K562 (cell line): ENCODE measurements around the gene GLUL. TPM values are rescaled to one million over a fixed set of nuclear protein-coding genes. Genes with fewer than 3 reads are reported as not detected.

Experiments
- ATAC-seq: fragments of 200-7000 bp; cut with Tn5 transposase; 3 replicates; pipeline ENCODE4 v1.9.1; 2020; ENCODE audit warnings: moderate library complexity
- BruUV-seq: library from RNA; stranded (reverse); fragments of 400-500 nt; replicated peaks from 2 replicates; lab custom pipeline; 2021; lab: Mats Ljungman, UMichigan
- CTCF ChIA-PET: fragments of 300-600 bp; formaldehyde crosslinking; extraction: SDS; loops from one replicate; lab custom pipeline; 2021; ENCODE audit warnings: low intra/inter-chr PET ratio; lab: Yijun Ruan, JAX
- POLR2A ChIA-PET: fragments of 300-600, 350-650 bp; sonication (Branson Sonifier 250); formaldehyde crosslinking; extraction: SDS; loops from one replicate; lab custom pipeline; 2021; ENCODE audit warnings: antibody characterized with exemption, inconsistent platforms; lab: Yijun Ruan, JAX
- DNase-seq, 4 experiments: peaks; one replicate each; pipeline versions ENCODE4 v3.0.0 to v3.0.0-alpha.2; 2011 to 2018; ENCODE audit warnings: low spot score in 3 of 4, mixed read lengths in 3 of 4; ENCODE audit errors: extremely low read depth in 1 of 4
- FAIRE-seq: peaks from 2 replicates; lab custom pipeline; 2011; peaks lifted over from hg19 to GRCh38; lab: Jason Lieb, UNC
- H2AFZ ChIP-seq: 2 replicates; pipeline ENCODE4 v1.6.0; 2011; ENCODE audit warnings: low read depth, low read length, control low read depth, inconsistent platforms
- H3K27ac ChIP-seq: fragments of 200-600 bp; 3 replicates; pipeline ENCODE4 v1.8.0; 2011; ENCODE audit warnings: low read depth, mild to moderate bottlenecking, control low read depth, inconsistent platforms, low read length, moderate library complexity, mixed read lengths; ENCODE audit errors: extremely low read depth
- H3K27me3 ChIP-seq, 2 experiments: fragments of 300-600 bp in 1 of 2; 2 replicates in 1 of 2; 3 replicates in 1 of 2; pipeline versions ENCODE4 v1.6.0 to v1.8.0; 2011; ENCODE audit warnings: inconsistent platforms in 2 of 2, low read length in 2 of 2, mild to moderate bottlenecking in 1 of 2, mixed read lengths in 1 of 2, moderate library complexity in 1 of 2; ENCODE audit not compliant: control insufficient read depth in 2 of 2, insufficient read depth in 2 of 2
- H3K36me3 ChIP-seq: fragments of 300-600 bp; 3 replicates; pipeline ENCODE4 v1.8.0; 2011; ENCODE audit warnings: mild to moderate bottlenecking, low read length, inconsistent platforms; ENCODE audit not compliant: control insufficient read depth, insufficient read depth
- H3K4me1 ChIP-seq, 2 experiments: fragments of 200-600 bp in 1 of 2; replicated peaks in 1 of 2; 2 replicates in 1 of 2; 3 replicates in 1 of 2; pipeline versions ENCODE4 v1.5.1 to v1.8.0; 2011; ENCODE audit warnings: inconsistent platforms in 2 of 2, low read length in 2 of 2, mild to moderate bottlenecking in 1 of 2, mixed read lengths in 1 of 2, moderate library complexity in 1 of 2; ENCODE audit not compliant: control insufficient read depth in 2 of 2, insufficient read depth in 2 of 2
- H3K4me2 ChIP-seq: 2 replicates; pipeline ENCODE4 v1.6.1; 2011; ENCODE audit warnings: low read length, control low read depth, inconsistent platforms, mixed read lengths; ENCODE audit not compliant: insufficient read depth
- H3K4me3 ChIP-seq: fragments of 200-600 bp; sonication (generic), shearing (Covaris generic); 2 replicates; pipeline ENCODE4 v1.5.1; 2016; ENCODE audit warnings: control low read depth, inconsistent platforms
- H3K79me2 ChIP-seq: fragments of 200-600 bp; 3 replicates; pipeline ENCODE4 v1.8.0; 2011; ENCODE audit warnings: low read length, inconsistent platforms; ENCODE audit not compliant: control insufficient read depth, insufficient read depth
- H3K9ac ChIP-seq, 2 experiments: 2 replicates each; pipeline versions ENCODE4 v1.6.0 to v1.6.1; 2011; ENCODE audit warnings: low read depth in 2 of 2, low read length in 2 of 2, control low read depth in 1 of 2, inconsistent platforms in 1 of 2, mild to moderate bottlenecking in 1 of 2, mixed read lengths in 1 of 2; ENCODE audit not compliant: insufficient read depth in 1 of 2
- H3K9me1 ChIP-seq: one replicate; pipeline ENCODE4 v1.6.0; 2011; ENCODE audit warnings: inconsistent platforms, mild to moderate bottlenecking, low read length, moderate library complexity; ENCODE audit not compliant: control insufficient read depth, insufficient read depth
- H3K9me3 ChIP-seq: replicated peaks from 2 replicates; pipeline ENCODE4 v1.5.1; 2011; ENCODE audit warnings: low read depth, low read length, inconsistent platforms; ENCODE audit not compliant: control insufficient read depth, insufficient read depth
- H4K20me1 ChIP-seq: replicated peaks from 2 replicates; pipeline ENCODE4 v1.6.1; 2011; ENCODE audit warnings: low read length, inconsistent platforms, mixed read lengths; ENCODE audit not compliant: control insufficient read depth, insufficient read depth
- CEBPG ChIP-seq, 3 experiments: fragments of 200-800 bp in 1 of 3; sonication (Bioruptor generic) in 1 of 3; sonication (generic) in 1 of 3; formaldehyde crosslinking in 1 of 3; IDR thresholded peaks in 2 of 3; conservative IDR thresholded peaks in 1 of 3; 2 replicates each; pipeline versions ENCODE4 v1.6.1 to v1.8.0; 2016 to 2022; ENCODE audit warnings: missing compliant biosample characterization in 2 of 3, missing genetic modification characterization in 2 of 3, mild to moderate bottlenecking in 1 of 3, missing genetic modification reagents in 1 of 3
- RUNX1 ChIP-seq: sonication (generic); IDR thresholded peaks from 2 replicates; pipeline ENCODE4 v1.6.1; 2016; ENCODE audit warnings: antibody characterized with exemption, low read depth
- SPI1 ChIP-seq: IDR thresholded peaks from 2 replicates; pipeline ENCODE4 v1.6.1; 2011; ENCODE audit warnings: low read depth, low read length, control low read depth, borderline replicate concordance
- ZNF512 ChIP-seq: IDR thresholded peaks from 2 replicates; pipeline ENCODE4 v1.6.1; 2016; ENCODE audit warnings: missing genetic modification characterization, missing compliant biosample characterization
- WGBS: fragments of 100-300 bp; shearing (Covaris generic); methylation state at CpG from one replicate; pipeline ENCODE4 v1.1.6; 2016; ENCODE audit warnings: low coverage, mixed read lengths; ENCODE audit not compliant: insufficient coverage; ENCODE audit errors: missing lambda C conversion rate; 5-methylcytosine and 5-hydroxymethylcytosine counted together
- in situ Hi-C: fragments of 300-500 bp; cut with MboI; formaldehyde crosslinking; loops from 4 replicates; pipeline ENCODE4 v1.15.0; 2018; ENCODE audit warnings: inconsistent platforms, mixed read lengths
- intact Hi-C: fragments of 100-400 bp; cut with micrococcal nuclease; formaldehyde crosslinking; loops from 2 replicates; pipeline ENCODE4 v1.14.2; 2022
- polyA plus RNA-seq, 8 experiments: library from polyadenylated mRNA; depleted of rRNA in 4 of 8; stranded (reverse) in 5 of 8; unstranded in 3 of 8; fragments of >200 nt; fragmentation: Nextera tagmentation in 2 of 8; fragmentation: Illumina TruSeq in 1 of 8; extraction: Ambion mirVana in 2 of 8; extraction: Trizol in 1 of 8; gene quantifications; 2 replicates each; pipeline versions ENCODE4 v1.2.1 to v1.2.3, GENCODE V29; 2011 to 2014; ENCODE audit warnings: inconsistent platforms in 1 of 8, missing spikeins in 1 of 8
- total RNA-seq, 7 experiments: library from RNA; depleted of rRNA in 6 of 7; stranded (reverse); fragments of >200 nt in 6 of 7; fragmentation: Illumina TruSeq in 2 of 7; extraction: Trizol in 2 of 7; gene quantifications; 2 replicates each; pipeline versions ENCODE4 v1.2.1 to v1.2.3, GENCODE V29; 2011 to 2021; ENCODE audit warnings: low replicate concordance in 1 of 7

GLUL gene
- total and polyA plus RNA-seq, 9 of the 15 experiments (the other 6 are each of a cell fraction or from before 2014, with no cell fraction given) = 1,088 to 4,222 (median 1,338) TPM

- TF ChIP-seq CEBPG (CRISPR knock-in tag; IDR thresholded peaks at IDR 0.05) (peak; percentile 8; the same call in 1 of the 2 replicates), CEBPG (tag; conservative IDR thresholded peaks at IDR 0.05 in 1 of 2, IDR thresholded peaks at IDR 0.05 in 1 of 2) (no peak)
- TF ChIP-seq, all 486 proteins: peak for 3
Measured at GRCh38 chr1:182348961-182349747, 42.4 kb downstream of the GLUL start (continued).

GRCh38 chr1:182347019-182347418 is 44.6 kb downstream of the GLUL start:
- WGBS = 69% methylated on average over 5 of the region's 5 CpGs

More at GRCh38 chr1:182347019-182347418, 44.6 kb downstream of the GLUL start:
- POLR2A ChIA-PET = interaction anchor here (0.5 to 1.4 kb wide), 7 partner anchors 11 to 300 kb away, joined by 3 to 4 read pairs (median 3); no protein-coding TSS in a partner anchor
- Histone ChIP-seq H3K4me3 (no peak overlapping the region), H4K20me1 (no peaks in the 10 kb centered on the region), H3K9ac (peak overlapping the region in 1 of 2 experiments; percentile 45; a peak in 1 of 4 replicates), H3K36me3 (no peaks in the 10 kb centered on the region), H3K79me2 (no peaks in the 10 kb centered on the region)
- no TSS peak for BruUV-seq
- TF ChIP-seq ZNF512 (tag) = peak; percentile 56; the same call in 1 of the 2 replicates
- peak; percentile 24; the same call in 1 of the 2 replicates for TF ChIP-seq SPI1
- TF ChIP-seq RUNX1 = no peak
- TF ChIP-seq, all 486 proteins: peak for 2
- peak overlapping the region; percentile 60 for H2AFZ ChIP-seq
- no peaks in the 10 kb centered on the region for H3K9me1 ChIP-seq
- no peak for DNase-seq
- H3K4me2 ChIP-seq = no peak overlapping the region
- FAIRE-seq = no peak
- no peak overlapping the region for H3K27ac ChIP-seq
- H3K27me3 ChIP-seq = no peaks in the 10 kb centered on the region
- H3K9me3 ChIP-seq = no peaks in the 10 kb centered on the region
- ATAC-seq = peak; percentile 8; the same call in 2 of the 3 replicates
- intact Hi-C loops (no loop called here), in situ Hi-C loops (no loop called here)
- CTCF ChIA-PET = no interaction called here
- H3K4me1 ChIP-seq = peaks cover 5 to 14% of the 10 kb centered on the region in 2 experiments; a peak in 3 of 5 replicates
